ENCODE data around the gene DEPDC1B.
"Not testable (repeated sequence)": the region's sequence is repeated elsewhere in the genome, so short reads cannot be mapped to it uniquely, and the experiment has no call there.

DEPDC1B gene, protein sequence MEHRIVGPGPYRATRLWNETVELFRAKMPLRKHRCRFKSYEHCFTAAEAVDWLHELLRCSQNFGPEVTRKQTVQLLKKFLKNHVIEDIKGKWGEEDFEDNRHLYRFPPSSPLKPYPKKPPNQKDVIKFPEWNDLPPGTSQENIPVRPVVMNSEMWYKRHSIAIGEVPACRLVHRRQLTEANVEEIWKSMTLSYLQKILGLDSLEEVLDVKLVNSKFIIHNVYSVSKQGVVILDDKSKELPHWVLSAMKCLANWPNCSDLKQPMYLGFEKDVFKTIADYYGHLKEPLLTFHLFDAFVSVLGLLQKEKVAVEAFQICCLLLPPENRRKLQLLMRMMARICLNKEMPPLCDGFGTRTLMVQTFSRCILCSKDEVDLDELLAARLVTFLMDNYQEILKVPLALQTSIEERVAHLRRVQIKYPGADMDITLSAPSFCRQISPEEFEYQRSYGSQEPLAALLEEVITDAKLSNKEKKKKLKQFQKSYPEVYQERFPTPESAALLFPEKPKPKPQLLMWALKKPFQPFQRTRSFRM

GRCh38 chr5:60699609-60700415, at the start of gene DEPDC1B:
Gene DEPDC1B, minus strand, starts transcription at chr5:60700166. Its CDS starts 73 bp downstream, at chr5:60700093.
- DNase-seq (ENCODE audit: low spot score) = peak; percentile 88

DNA sequence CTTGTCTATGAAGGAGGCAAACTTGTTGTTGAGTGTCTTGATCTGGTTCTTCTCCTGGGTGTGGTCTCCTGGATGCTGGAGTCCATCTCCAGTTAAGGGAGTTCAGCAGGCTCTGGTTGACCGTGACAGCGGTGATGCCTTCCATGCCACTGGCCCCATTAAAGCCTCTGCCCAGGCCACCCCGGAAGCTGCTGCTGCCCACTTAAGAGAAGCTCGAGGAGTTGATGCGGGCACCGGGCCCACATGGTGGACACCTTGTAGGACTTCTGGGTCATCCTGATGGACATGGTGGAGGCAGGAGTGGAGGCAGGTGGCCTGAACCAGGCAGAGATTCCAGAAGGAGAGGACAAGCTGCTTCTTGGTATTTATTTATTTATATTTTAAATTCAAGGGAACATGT, 44.7 kb upstream of the DEPDC1B start:
- no peak for DNase-seq (ENCODE audit: low spot score)

DNA sequence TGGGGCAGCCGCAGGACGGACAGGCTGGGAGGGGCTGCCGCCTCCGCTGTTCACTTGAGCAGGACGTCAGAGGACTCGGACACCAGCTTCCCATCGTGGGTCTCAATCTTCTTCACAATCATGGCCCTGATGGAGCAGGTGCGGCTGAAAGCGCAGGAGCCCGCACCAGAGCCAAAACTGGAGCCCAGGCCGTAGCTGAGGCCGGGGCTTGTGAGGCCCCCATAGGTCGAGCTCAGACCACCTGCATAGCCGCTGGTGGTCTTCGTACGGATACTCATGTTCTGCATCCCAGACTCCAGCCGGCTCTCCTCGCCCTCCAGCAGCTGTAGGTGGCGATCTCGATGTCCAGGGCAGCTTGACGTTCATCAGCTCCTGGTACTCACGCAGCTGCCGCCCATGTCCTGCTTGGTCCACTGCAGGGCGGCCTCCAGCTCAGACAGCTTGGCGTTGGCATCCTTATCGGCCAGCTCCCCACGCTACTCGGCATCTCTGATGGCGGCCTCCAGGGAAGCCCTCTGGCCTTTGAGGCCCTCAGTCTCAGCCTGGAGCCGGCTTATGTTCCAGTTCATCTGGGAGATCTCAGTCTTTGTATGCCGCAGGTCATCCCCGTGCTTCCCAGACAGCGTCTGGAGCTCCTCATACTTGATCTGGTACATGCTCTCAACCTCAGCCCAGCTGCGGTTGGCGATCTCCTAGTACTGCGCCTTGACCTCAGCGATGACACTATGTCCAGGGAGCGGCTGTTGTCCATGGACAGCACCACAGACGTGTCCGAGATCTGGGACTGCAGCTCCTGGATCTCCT, 43.7 kb upstream of the DEPDC1B start:
- DNase-seq (ENCODE audit: low spot score) = no peak

DNA sequence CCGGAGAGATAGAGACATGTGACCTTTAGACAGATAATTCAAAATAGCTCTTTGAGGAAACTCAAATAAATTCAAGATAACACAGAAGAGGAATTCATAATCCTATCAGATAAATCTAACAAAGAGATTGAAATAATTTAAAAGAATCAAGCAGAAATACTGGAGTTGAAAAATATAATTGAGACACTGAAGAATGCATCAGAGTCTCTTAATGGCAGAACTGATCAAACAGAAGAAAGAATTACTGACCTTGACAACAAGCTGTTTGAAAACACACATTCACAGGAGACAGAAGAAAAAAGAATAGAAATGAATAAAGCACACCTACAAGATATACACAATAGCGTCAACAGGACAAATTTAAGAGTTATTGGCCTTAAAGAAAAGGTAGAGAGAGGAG, 40.4 kb upstream of the DEPDC1B start:
- no peak for DNase-seq (ENCODE audit: low spot score)

DNA sequence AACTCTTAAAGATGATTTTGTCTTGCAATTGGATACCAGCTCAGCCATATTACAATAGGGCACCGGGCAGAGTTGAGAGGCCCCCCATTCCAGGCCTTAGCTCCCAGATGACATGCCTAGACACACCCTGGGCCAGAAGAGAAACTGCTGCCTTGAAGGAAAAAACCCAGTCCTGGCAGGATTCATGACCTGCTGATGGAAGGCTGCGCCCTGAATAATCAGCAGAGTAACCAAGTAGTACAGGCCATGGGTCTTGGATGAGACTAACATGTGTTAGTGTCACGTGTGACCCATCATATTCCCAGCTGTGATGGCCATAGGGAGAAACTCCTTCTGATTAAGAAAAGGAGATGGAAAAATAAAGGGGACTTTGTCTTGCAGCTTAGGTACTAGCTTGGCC, 39.0 kb upstream of the DEPDC1B start:
- no peak for DNase-seq (ENCODE audit: low spot score)

GRCh38 chr5:60738461-60738860, 38.5 kb upstream of the DEPDC1B start:
- DNase-seq (ENCODE audit: low spot score) = no peak

DNA sequence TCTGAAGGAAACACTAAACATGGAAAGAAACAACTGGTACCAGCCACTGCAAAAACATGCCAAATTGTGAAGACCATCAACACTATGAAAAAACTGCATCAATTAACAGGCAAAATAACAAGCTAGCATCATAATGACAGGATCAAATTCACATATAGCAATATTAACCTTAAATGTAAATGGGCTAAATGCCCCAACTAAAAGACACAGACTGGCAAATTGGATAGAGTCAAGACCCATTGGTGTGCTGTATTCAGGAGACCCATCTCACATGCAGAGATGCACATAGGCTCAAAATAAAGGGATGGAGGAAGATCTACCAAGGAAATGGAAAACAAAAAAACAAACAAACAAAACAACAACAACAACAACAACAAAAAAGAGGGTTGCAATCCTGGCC, 30.9 kb upstream of the DEPDC1B start:
- not testable (repeated sequence) for DNase-seq (ENCODE audit: low spot score)

- no peak for DNase-seq (ENCODE audit: low spot score)
Measured at GRCh38 chr5:60727033-60727679, 27.2 kb upstream of the DEPDC1B start.

GRCh38 chr5:60724126-60724525, 24.2 kb upstream of the DEPDC1B start:
- no peak for DNase-seq (ENCODE audit: low spot score)

GRCh38 chr5:60722416-60722815, 22.4 kb upstream of the DEPDC1B start:
- DNase-seq (ENCODE audit: low spot score) = no peak

GRCh38 chr5:60719329-60719728, 19.4 kb upstream of the DEPDC1B start:
- no peak for DNase-seq (ENCODE audit: low spot score)

DNA sequence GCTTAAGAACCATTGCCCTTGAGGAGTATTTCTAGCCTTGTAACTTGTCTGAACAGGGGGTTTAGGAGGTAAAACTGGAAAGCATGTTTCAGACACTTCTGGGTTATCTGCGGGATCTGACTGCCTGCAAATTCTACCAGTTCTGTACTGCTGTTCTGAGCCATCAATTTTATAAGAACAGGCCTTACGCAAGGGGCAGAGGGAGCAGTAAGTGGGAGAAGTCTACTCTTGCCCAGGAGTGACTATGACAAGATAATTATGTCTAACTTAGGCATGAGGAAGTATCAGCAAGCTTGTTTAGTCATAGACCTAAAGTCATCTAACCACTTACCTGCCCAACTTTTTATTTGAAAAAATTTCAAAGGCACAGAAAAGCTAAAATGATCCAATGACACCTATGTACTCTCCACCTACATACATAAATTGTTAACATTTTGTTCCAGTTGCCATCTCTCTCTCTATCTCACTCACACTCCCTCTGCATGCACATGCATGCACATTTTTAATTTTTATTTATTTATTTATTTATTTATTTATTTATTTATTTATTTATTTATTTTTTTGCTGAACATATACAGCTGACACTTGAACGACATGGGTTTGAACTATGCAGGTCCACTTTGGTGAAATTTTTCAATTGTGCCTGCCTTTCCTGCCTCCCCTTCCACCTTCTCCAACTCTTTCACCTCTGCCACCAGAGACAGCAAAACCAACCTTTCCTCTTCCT, 18.4 kb upstream of the DEPDC1B start:
- DNase-seq (ENCODE audit: low spot score) = no peak

DNA sequence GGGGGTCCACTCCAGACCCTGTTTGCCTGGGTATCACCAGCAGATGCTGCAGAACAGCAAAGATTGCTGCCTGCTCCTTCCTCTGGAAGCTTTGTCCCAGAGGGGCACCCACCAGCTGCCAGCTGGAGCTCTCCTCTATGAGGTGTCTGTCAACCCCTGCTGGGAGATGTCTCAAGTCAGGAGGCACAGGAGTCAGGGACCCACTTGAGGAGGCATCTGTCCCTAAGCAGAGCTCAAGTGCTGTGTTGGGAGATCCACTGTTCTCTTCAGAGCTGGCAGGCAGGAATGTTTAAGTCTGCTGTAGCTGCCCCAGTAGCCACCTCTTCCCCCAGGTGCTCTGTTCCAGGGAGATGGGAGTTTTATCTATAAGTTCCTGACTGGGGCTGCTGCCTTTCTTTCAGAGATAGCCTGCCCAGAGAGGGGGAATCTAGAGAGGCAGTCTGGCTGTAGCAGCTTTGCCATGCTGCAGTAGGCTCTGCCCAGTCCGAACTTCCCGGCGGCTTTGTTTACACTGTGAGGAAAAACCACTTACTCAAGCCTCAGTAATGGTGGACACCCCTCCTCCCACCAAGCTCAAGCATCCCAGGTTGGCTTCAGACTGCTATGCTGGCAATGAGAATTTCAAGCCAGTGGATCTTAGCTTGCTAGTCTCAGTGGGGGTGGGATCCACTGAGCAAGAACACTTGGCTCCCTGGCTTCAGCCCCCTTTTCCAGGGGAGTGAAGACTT, 15.4 kb upstream of the DEPDC1B start:
- DNase-seq (ENCODE audit: low spot score) = not testable (repeated sequence)

DNA sequence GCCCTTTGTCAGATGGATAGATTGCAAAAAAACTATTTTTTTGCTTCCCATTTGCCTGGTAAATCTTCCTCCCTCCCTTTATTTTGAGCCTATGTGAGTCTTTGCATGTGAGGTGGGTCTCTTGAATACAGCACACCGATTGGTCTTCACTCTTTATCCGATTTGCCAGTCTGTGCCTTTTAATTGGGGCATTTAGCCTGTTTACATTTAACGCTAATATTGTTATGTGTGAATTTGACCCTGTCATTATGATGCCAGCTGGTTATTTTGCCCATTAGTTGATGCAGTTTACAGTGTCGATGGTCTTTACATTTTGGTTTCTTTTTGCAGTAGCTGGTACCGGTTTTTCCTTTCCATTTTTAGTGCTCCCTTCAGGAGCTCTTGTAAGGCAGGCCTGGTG, 13.0 kb upstream of the DEPDC1B start:
- DNase-seq (ENCODE audit: low spot score) = no peak

GRCh38 chr5:60711892-60712291, 11.9 kb upstream of the DEPDC1B start:
- DNase-seq (ENCODE audit: low spot score) = not testable (repeated sequence)

GRCh38 chr5:60710362-60710761, 10.4 kb upstream of the DEPDC1B start:
- DNase-seq (ENCODE audit: low spot score) = no peak

DNA sequence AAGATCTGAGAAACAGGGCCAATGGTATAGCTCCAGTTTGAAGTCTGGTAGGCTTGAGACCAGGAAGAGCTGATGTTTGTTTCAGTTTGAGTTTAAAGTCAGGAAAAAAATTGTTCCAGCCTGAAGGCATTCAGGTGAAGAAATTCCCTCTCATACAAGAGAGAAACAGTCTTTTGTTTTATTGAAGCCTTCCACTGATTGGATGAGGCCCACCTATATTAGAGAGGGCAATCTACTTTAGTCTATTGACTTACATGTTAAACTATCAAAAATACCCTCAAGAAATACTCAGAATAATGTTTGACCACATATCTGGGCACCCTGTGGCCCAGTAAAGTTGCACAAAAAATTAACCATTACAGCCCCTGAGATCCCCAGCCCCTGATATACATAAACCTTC, 5.2 kb upstream of the DEPDC1B start:
- no peak for DNase-seq (ENCODE audit: low spot score)

GRCh38 chr5:60703944-60704343, 4.0 kb upstream of the DEPDC1B start:
- no peak for DNase-seq (ENCODE audit: low spot score)

- DNase-seq (ENCODE audit: low spot score) = no peak
Measured at GRCh38 chr5:60701321-60701968, 1.5 kb upstream of the DEPDC1B start.

DNA sequence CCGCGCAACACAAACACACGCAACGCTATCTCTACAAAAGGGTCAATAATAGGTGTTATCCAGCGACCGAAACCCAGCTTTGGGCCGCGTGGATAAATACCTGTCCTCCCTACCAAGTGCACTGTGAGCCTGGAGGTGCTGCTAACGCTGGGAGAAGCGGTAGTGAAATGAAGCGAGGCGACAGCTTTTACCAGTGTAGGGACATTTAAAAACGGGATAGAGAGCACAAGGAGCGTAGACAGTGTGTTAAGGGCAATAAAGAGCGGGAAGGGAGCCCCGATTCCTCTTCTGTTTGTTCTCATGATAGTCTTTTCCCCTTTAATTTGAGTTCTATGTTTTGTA, 421 bp upstream of the DEPDC1B start:
- peak; percentile 10 for DNase-seq (ENCODE audit: low spot score)
